ENCODE data around the gene EPN1. TPM values are rescaled to one million over a fixed set of nuclear protein-coding genes. Genes with fewer than 3 reads are reported as not detected.

EPN1 gene
- total and polyA plus RNA-seq, 2 of the 13 experiments (the other 11 are each of a cell fraction or from before 2014, with no cell fraction given), result 28.9 to 31.7 TPM

DNA sequence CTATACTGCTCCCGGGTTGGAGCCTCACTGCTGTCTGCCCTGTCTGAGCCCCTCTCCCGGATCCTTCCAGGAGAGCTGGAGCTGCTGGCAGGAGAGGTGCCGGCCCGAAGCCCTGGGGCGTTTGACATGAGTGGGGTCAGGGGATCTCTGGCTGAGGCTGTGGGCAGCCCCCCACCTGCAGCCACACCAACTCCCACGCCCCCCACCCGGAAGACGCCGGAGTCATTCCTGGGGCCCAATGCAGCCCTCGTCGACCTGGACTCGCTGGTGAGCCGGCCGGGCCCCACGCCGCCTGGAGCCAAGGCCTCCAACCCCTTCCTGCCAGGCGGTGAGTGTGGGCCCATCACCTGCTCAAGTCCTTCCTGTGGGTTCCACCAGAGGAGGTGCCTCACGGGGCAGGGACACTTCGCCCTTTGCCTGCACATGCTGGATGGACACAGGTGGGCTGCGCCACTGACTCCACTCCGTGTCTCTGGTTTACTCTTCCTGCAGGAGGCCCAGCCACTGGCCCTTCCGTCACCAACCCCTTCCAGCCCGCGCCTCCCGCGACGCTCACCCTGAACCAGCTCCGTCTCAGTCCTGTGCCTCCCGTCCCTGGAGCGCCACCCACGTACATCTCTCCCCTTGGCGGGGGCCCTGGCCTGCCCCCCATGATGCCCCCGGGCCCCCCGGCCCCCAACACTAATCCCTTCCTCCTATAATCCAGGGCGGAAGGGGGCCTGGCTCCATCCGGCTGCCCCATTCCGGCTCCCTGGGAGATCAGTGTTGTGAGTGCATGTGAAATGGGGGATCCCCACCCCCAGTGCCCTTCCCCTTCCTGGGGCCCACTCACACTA is 19.8 kb downstream of the EPN1 start (continued):
- TF ChIP-seq, protein P1, sequence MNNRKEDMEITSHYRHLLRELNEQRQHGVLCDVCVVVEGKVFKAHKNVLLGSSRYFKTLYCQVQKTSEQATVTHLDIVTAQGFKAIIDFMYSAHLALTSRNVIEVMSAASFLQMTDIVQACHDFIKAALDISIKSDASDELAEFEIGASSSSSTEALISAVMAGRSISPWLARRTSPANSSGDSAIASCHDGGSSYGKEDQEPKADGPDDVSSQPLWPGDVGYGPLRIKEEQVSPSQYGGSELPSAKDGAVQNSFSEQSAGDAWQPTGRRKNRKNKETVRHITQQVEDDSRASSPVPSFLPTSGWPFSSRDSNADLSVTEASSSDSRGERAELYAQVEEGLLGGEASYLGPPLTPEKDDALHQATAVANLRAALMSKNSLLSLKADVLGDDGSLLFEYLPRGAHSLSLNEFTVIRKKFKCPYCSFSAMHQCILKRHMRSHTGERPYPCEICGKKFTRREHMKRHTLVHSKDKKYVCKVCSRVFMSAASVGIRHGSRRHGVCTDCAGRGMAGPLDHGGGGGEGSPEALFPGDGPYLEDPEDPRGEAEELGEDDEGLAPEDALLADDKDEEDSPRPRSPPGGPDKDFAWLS (CRISPR knock-in tag; IDR thresholded peaks at IDR 0.05; ENCODE audit: borderline replicate concordance), result no peak
- TF ChIP-seq TBX3 (IDR thresholded peaks at IDR 0.05; ENCODE audit: borderline replicate concordance), result no peak
- TF ChIP-seq ZNF12 (CRISPR knock-in tag; IDR thresholded peaks at IDR 0.05), result no peak

DNA sequence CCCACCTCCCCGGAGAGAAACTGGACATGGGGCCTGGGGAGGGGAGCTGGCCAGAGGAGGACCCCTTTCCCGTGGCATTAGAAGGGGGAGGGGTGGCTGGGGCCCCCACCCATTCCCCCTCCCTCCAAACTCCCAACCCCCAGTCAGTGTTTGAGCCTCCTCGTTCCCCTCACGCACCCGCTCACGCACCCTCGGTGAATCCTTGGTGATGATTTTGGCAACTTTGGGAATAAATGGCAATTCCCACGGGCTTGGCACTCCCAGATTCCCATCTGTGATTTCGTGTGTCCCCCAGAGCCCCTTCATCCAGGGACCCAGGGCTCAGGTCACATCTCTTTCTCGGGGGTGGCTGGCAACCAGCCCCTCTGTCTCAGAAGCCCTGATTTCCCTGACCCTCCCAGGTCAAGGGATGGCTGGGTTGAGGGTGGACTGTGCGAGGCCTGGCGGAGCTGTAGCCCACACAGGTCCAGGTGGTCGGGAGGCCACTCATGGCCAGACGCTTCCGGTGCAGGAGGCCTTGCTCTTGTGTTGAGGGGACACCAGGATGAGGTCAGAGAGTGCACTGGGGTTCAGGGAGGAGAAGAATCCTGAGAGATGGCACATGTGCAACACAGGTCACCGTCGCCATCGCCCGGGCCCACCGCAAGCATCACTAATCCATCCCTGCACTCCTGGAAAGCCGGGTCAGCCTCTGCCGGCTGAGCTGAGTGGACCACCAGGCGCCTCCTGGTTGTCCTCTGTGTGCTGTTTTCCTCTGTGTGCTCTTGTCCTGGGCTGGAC is 20.7 kb downstream of the EPN1 start:
- in situ Hi-C loops (cut with HindIII; ENCODE audit: extremely low pct_ligation_motif_present, low pct_unique_long_range_greater_than_20kb), result no loop called here
- ATAC-seq, result no peak
- Histone ChIP-seq H3K4me1 (ENCODE audit: insufficient read depth, low read length) (no peaks in the 10 kb centered on the region), H4K20me1 (ENCODE audit: insufficient read depth, low read length) (no peaks in the 10 kb centered on the region), H3K4me3 (replicated peaks in 1 of 3; ENCODE audit: insufficient read depth in 1 of 3, low read depth in 2 of 3, low read length in 3 of 3) (no peak overlapping the region), H3K4me2 (ENCODE audit: low read depth, low read length) (no peak overlapping the region), H3K9ac (ENCODE audit: insufficient read depth, low read depth, low read length) (no peak overlapping the region), H3K9me3 (ENCODE audit: low read length) (no peaks in the 10 kb centered on the region), H3K36me3 (replicated peaks in 1 of 2; ENCODE audit: control insufficient read depth in 1 of 2, insufficient read depth in 2 of 2, low read length in 2 of 2) (peaks cover 20 to 29% of the 10 kb centered on the region in 2 experiments; a peak in 4 of 5 replicates), H3K27ac (ENCODE audit: extremely low read length, insufficient read depth, low read length) (no peak overlapping the region), H3K27me3 (ENCODE audit: control insufficient read depth in 1 of 2, insufficient read depth in 2 of 2, low read length in 2 of 2) (no peaks in the 10 kb centered on the region), H2AFZ (ENCODE audit: low read length) (no peak overlapping the region), H3K79me2 (ENCODE audit: insufficient read depth, low read length) (no peaks in the 10 kb centered on the region)
- BruUV-seq (replicated peaks), result no TSS peak
- no peak for DNase-seq (ENCODE audit: low spot score)
- no peak for FAIRE-seq
- POLR2A ChIA-PET, result no interaction called here
- 91% methylated on average over 18 of the region's 23 CpGs for WGBS (ENCODE audit: low lambda C conversion rate)
- CTCF ChIA-PET (ENCODE audit: low intra/inter-chr PET ratio, low total read pairs), result no interaction called here
- intact Hi-C loops (cut with micrococcal nuclease; ENCODE audit: unreplicated experiment), result no loop called here
- TF ChIP-seq PHB2 (IDR thresholded peaks at IDR 0.05; ENCODE audit: partially characterized antibody) (no peak), ZNF703 (CRISPR knock-in tag; IDR thresholded peaks at IDR 0.05; ENCODE audit: borderline replicate concordance) (no peak), SNAPC2 (CRISPR knock-in tag; IDR thresholded peaks at IDR 0.05) (no peak), SNAI1 (CRISPR knock-in tag; IDR thresholded peaks at IDR 0.05; ENCODE audit: borderline replicate concordance) (no peak), THAP11 (CRISPR knock-in tag; IDR thresholded peaks at IDR 0.05) (no peak), RFX3 (CRISPR knock-in tag; IDR thresholded peaks at IDR 0.05) (no peak), ZNF850 (CRISPR knock-in tag; conservative IDR thresholded peaks at IDR 0.05) (no peak)
- TF ChIP-seq, protein P2, sequence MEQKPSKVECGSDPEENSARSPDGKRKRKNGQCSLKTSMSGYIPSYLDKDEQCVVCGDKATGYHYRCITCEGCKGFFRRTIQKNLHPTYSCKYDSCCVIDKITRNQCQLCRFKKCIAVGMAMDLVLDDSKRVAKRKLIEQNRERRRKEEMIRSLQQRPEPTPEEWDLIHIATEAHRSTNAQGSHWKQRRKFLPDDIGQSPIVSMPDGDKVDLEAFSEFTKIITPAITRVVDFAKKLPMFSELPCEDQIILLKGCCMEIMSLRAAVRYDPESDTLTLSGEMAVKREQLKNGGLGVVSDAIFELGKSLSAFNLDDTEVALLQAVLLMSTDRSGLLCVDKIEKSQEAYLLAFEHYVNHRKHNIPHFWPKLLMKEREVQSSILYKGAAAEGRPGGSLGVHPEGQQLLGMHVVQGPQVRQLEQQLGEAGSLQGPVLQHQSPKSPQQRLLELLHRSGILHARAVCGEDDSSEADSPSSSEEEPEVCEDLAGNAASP (CRISPR knock-in tag; IDR thresholded peaks at IDR 0.05; ENCODE audit: borderline replicate concordance), result no peak
- TF ChIP-seq, protein P3, sequence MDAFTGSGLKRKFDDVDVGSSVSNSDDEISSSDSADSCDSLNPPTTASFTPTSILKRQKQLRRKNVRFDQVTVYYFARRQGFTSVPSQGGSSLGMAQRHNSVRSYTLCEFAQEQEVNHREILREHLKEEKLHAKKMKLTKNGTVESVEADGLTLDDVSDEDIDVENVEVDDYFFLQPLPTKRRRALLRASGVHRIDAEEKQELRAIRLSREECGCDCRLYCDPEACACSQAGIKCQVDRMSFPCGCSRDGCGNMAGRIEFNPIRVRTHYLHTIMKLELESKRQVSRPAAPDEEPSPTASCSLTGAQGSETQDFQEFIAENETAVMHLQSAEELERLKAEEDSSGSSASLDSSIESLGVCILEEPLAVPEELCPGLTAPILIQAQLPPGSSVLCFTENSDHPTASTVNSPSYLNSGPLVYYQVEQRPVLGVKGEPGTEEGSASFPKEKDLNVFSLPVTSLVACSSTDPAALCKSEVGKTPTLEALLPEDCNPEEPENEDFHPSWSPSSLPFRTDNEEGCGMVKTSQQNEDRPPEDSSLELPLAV (CRISPR knock-in tag; conservative IDR thresholded peaks at IDR 0.05; ENCODE audit: low read depth), result no peak
- TF ChIP-seq, protein P4, sequence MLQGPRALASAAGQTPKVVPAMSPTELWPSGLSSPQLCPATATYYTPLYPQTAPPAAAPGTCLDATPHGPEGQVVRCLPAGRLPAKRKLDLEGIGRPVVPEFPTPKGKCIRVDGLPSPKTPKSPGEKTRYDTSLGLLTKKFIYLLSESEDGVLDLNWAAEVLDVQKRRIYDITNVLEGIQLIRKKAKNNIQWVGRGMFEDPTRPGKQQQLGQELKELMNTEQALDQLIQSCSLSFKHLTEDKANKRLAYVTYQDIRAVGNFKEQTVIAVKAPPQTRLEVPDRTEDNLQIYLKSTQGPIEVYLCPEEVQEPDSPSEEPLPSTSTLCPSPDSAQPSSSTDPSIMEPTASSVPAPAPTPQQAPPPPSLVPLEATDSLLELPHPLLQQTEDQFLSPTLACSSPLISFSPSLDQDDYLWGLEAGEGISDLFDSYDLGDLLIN (CRISPR knock-in tag; IDR thresholded peaks at IDR 0.05; ENCODE audit: borderline replicate concordance), result no peak
- TF ChIP-seq, protein P5, sequence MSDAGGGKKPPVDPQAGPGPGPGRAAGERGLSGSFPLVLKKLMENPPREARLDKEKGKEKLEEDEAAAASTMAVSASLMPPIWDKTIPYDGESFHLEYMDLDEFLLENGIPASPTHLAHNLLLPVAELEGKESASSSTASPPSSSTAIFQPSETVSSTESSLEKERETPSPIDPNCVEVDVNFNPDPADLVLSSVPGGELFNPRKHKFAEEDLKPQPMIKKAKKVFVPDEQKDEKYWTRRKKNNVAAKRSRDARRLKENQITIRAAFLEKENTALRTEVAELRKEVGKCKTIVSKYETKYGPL (CRISPR knock-in tag; IDR thresholded peaks at IDR 0.05), result no peak
